Body of pancreas (tissue), 4 donors: ENCODE results near the gene KRT78. TPM values are rescaled to one million over a fixed set of nuclear protein-coding genes. Genes with fewer than 3 reads are reported as not detected.

Source experiments
- ATAC-seq: fragments of 150-250 bp; one replicate; pipeline ENCODE4 v1.9.1; 2016
- DNase-seq, 4 donors: peaks; one replicate each; pipeline ENCODE4 v3.0.0-alpha.2; 2019
- H3K27ac ChIP-seq, 4 donors: fragments of 200-600 bp; sonication (generic); 1 replicate in 3 of 4; 2 replicates in 1 of 4; pipeline versions ENCODE4 v1.5.1 to v1.6.1; 2016 to 2019; ENCODE audit warnings: mild to moderate bottlenecking in 1 of 4, mixed read lengths in 1 of 4, moderate library complexity in 1 of 4
- H3K27me3 ChIP-seq, 2 donors: fragments of 200-600 bp; sonication (generic); one replicate each; pipeline ENCODE4 v1.6.0; 2016; ENCODE audit warnings: mild to moderate bottlenecking in 1 of 2
- H3K36me3 ChIP-seq, 2 donors: fragments of 200-600 bp; sonication (generic); replicated peaks in 1 of 2; 2 replicates each; pipeline ENCODE4 v1.5.1; 2016; ENCODE audit warnings: low read depth in 2 of 2; ENCODE audit not compliant: insufficient read depth in 1 of 2
- H3K4me1 ChIP-seq: fragments of 200-600 bp; sonication (generic); one replicate; pipeline ENCODE4 v1.6.0; 2016
- H3K4me3 ChIP-seq, 2 donors: fragments of 200-600 bp; sonication (generic); 1 replicate in 1 of 2; 2 replicates in 1 of 2; pipeline ENCODE4 v1.5.1; 2016 to 2019
- H3K9me3 ChIP-seq, 3 donors: fragments of 200-600 bp; sonication (generic); 1 replicate in 2 of 3; 2 replicates in 1 of 3; pipeline ENCODE4 v1.5.1; 2016
- CTCF ChIP-seq, 7 experiments: fragments of 450-650 bp in 4 of 7; fragments of 200-600 bp in 3 of 7; sonication (generic) in 3 of 7; IDR thresholded peaks; one replicate each; pipeline ENCODE4 v1.5.1; 2016 to 2019; ENCODE audit warnings: antibody characterized with exemption in 7 of 7
- POLR2A ChIP-seq, 3 donors: fragments of 450-650 bp; IDR thresholded peaks; one replicate each; pipeline ENCODE4 v1.6.1; 2016; ENCODE audit warnings: antibody characterized with exemption in 3 of 3, mild to moderate bottlenecking in 2 of 3
- WGBS, 2 donors: methylation state at CpG; one replicate each; pipeline ENCODE4 v1.1.5; 2017; 5-methylcytosine and 5-hydroxymethylcytosine counted together
- intact Hi-C: fragments of 100-400 bp; cut with DNase I; formaldehyde crosslinking; loops from one replicate; pipeline ENCODE4 v1.15.1; 2023
- total RNA-seq, 2 donors: library from RNA; depleted of rRNA; stranded (reverse); fragments of >200 nt; gene quantifications; one replicate each; pipeline ENCODE4 v1.1.0, GENCODE V29; 2016

KRT78 gene
- total RNA-seq, 2 donors from 2014 or later: not detected

DNA sequence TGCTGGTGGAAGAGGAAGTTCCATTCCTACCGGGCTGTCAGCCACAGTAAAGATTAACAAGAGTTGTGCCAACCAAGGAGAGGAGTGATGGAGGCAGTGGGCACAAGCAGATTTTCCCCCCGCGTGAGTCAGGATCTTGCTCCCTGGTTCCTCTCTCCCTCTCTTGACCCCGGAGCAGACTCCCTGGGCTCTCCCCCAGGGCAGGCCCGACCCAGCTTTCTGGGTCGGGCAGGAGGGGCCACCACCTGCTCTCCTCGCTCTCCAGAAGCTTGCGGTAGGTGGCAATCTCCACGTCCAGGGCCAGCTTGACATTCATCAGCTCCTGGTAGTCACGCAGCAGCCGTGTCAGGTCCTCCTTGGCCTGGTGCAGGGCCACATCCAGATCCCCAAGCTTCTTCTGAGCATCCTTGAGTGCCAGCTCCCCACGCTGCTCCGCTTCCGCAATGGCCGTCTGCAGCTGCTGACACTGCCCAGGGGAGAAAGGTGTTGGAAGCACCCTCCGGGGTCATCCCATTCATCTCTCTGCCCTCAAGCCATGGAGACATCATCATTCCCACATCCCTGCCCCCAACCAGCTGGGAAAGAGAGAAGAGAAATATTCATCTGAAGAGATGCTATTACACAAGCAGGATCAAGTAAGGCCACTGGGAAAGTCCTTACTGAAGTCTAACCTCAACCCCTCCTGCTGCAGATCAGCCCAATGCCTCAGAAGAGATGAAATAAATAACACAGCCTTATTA, 25.9 kb downstream of the KRT78 start:
- DNase-seq (no peak), ATAC-seq (no peak)
- H3K4me1 ChIP-seq: no peaks in the 10 kb centered on the region
- no peaks in the 10 kb centered on the region for H3K9me3 ChIP-seq
- H3K36me3 ChIP-seq: no peaks in the 10 kb centered on the region
- intact Hi-C loops: no loop called here
- no peak overlapping the region for H3K27ac ChIP-seq
- TF ChIP-seq POLR2A (IDR thresholded peaks at IDR 0.05): no peak
- H3K27me3 ChIP-seq: no peaks in the 10 kb centered on the region
- H3K4me3 ChIP-seq: no peak overlapping the region
- 58 to 63% methylated on average over 12 to 16 of the region's 16 CpGs for WGBS, 2 donors

GRCh38 chr12:52821826-52822660, 26.8 kb downstream of the KRT78 start:
- H3K36me3 ChIP-seq: no peaks in the 10 kb centered on the region
- no peak overlapping the region for H3K4me3 ChIP-seq
- H3K9me3 ChIP-seq: no peaks in the 10 kb centered on the region
- H3K4me1 ChIP-seq: no peaks in the 10 kb centered on the region
- intact Hi-C loops: no loop called here
- 67 to 70% methylated on average over 6 to 10 of the region's 10 CpGs for WGBS, 2 donors
- no peaks in the 10 kb centered on the region for H3K27me3 ChIP-seq
- ATAC-seq: peak; percentile 21
- peak in 2 of 4 donors; percentile 11 to 23 for DNase-seq
- H3K27ac ChIP-seq: no peak overlapping the region
- no peak for TF ChIP-seq POLR2A (IDR thresholded peaks at IDR 0.05)
- TF ChIP-seq CTCF (IDR thresholded peaks at IDR 0.05): no peak

GRCh38 chr12:52821071-52821730, 27.6 kb downstream of the KRT78 start:
- no peak for DNase-seq
- 76 to 78% methylated on average over 2 to 4 of the region's 4 CpGs for WGBS, 2 donors
- Histone ChIP-seq H3K27ac (no peak overlapping the region), H3K9me3 (no peaks in the 10 kb centered on the region), H3K4me1 (no peaks in the 10 kb centered on the region), H3K36me3 (no peaks in the 10 kb centered on the region), H3K4me3 (no peak overlapping the region), H3K27me3 (no peaks in the 10 kb centered on the region)
- no peak for ATAC-seq
- intact Hi-C loops: no loop called here
- TF ChIP-seq POLR2A (IDR thresholded peaks at IDR 0.05): no peak
- no peak for TF ChIP-seq CTCF (IDR thresholded peaks at IDR 0.05)

GRCh38 chr12:52820521-52820920, 28.3 kb downstream of the KRT78 start:
- intact Hi-C loops: no loop called here
- no peaks in the 10 kb centered on the region for H3K36me3 ChIP-seq
- 88 to 96% methylated on average over 6 of the region's 6 CpGs for WGBS, 2 donors
- ATAC-seq (no peak), DNase-seq (no peak)
- TF ChIP-seq POLR2A (IDR thresholded peaks at IDR 0.05): no peak
- TF ChIP-seq CTCF (IDR thresholded peaks at IDR 0.05): no peak
- H3K4me1 ChIP-seq: no peaks in the 10 kb centered on the region
- no peak overlapping the region for H3K4me3 ChIP-seq
- H3K27me3 ChIP-seq: no peaks in the 10 kb centered on the region
- no peak overlapping the region for H3K27ac ChIP-seq
- H3K9me3 ChIP-seq: no peaks in the 10 kb centered on the region
